Parathyroid adenoma (tissue), 2 donors: ENCODE results near the gene CHST3.
A peak's percentile ranks its signal among the peaks of the same experiment; 100 is the strongest.
"Not testable (repeated sequence)": the region's sequence is repeated elsewhere in the genome, so short reads cannot be mapped to it uniquely, and the experiment has no call there.

Experiments used
- H2AFZ ChIP-seq: fragments of 300-600 bp; sonication (generic); one replicate; pipeline ENCODE4 v1.7.0; 2017; ENCODE audit warnings: antibody characterized with exemption, mild to moderate bottlenecking
- H3K27ac ChIP-seq: fragments of 300-600 bp; sonication (generic); one replicate; pipeline ENCODE4 v1.7.0; 2017
- H3K27me3 ChIP-seq: fragments of 300-600 bp; sonication (generic); one replicate; pipeline ENCODE4 v1.7.0; 2017; ENCODE audit warnings: low read length; ENCODE audit not compliant: control insufficient read depth, insufficient read depth
- H3K36me3 ChIP-seq: fragments of 300-600 bp; sonication (generic); one replicate; pipeline ENCODE4 v1.7.0; 2017; ENCODE audit warnings: low read length; ENCODE audit not compliant: control insufficient read depth, insufficient read depth
- H3K4me1 ChIP-seq: fragments of 300-600 bp; sonication (generic); one replicate; pipeline ENCODE4 v1.7.0; 2017; ENCODE audit warnings: control low read depth
- H3K4me2 ChIP-seq: fragments of 300-600 bp; sonication (generic); one replicate; pipeline ENCODE4 v1.7.0; 2017; ENCODE audit warnings: low read length
- H3K4me3 ChIP-seq: fragments of 300-600 bp; sonication (generic); one replicate; pipeline ENCODE4 v1.7.0; 2017; ENCODE audit warnings: low read depth, low read length
- H3K79me2 ChIP-seq: fragments of 300-600 bp; sonication (generic); one replicate; pipeline ENCODE4 v1.7.0; 2017; ENCODE audit warnings: control low read depth
- H3K9ac ChIP-seq: fragments of 300-600 bp; sonication (generic); one replicate; pipeline ENCODE4 v1.7.0; 2017; ENCODE audit warnings: mild to moderate bottlenecking
- H3K9me3 ChIP-seq: fragments of 300-600 bp; sonication (generic); one replicate; pipeline ENCODE4 v1.7.0; 2017; ENCODE audit warnings: low read length; ENCODE audit not compliant: control insufficient read depth
- TF ChIP-seq, protein P1 (sequence below): fragments of 300-600 bp; sonication (generic); IDR thresholded peaks from one replicate; pipeline ENCODE4 v1.7.0; 2017; ENCODE audit warnings: antibody characterized with exemption, mild to moderate bottlenecking
- donor health status: primary hyperparathyroidism.

The CHST3 gene

DNA sequence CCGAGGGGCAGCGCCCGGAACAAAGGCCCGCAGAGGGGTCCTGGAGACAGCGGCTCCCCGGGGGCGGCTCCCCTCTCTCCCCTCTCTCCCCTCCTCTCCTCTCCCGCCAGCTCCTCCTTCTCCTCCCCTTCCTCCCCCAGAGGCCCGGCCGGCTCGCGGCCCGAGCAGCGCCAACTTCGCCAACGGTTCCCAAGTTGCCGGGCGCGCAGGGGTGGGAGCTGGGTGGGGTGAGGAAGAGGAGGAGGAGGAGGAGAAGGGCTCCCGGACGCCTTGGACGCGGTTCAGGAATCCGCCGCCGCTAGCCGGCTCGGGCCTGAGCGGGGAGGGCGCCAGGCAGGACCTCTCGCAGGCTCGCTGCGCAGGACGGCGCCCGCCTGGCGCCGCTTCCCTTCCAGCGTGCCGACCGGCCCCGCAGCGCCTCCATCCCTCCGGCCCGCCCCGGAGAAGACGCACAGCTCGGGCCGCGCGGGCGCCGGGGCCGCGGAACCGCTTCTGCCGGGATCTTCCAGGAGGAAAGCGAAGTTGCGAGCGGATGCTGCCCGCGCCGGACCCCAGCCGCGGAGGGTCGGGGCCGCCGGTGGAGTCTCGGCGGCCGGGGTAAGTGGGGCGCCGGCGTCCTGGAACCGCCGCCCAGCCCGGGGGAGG lies at the start of gene CHST3:
Gene CHST3, plus strand, starts transcription at position 298 of the 645 bp plus-strand sequence. CDS start 41,448 bp downstream, outside the sequence.
- Histone ChIP-seq H3K27ac (peak within 1 kb of the TSS; percentile 67), H3K4me2 (peak within 1 kb of the TSS; percentile 60), H3K9me3 (no peaks in the 10 kb centered on the region), H2AFZ (peak within 1 kb of the TSS; percentile 73), H3K79me2 (no peaks in the 10 kb centered on the region), H3K9ac (no peak within 1 kb of the TSS), H3K4me3 (peak within 1 kb of the TSS; percentile 51), H3K36me3 (no peaks in the 10 kb centered on the region), H3K4me1 (peaks cover 5% of the 10 kb centered on the region), H3K27me3 (no peaks in the 10 kb centered on the region)
- TF ChIP-seq, protein P1, sequence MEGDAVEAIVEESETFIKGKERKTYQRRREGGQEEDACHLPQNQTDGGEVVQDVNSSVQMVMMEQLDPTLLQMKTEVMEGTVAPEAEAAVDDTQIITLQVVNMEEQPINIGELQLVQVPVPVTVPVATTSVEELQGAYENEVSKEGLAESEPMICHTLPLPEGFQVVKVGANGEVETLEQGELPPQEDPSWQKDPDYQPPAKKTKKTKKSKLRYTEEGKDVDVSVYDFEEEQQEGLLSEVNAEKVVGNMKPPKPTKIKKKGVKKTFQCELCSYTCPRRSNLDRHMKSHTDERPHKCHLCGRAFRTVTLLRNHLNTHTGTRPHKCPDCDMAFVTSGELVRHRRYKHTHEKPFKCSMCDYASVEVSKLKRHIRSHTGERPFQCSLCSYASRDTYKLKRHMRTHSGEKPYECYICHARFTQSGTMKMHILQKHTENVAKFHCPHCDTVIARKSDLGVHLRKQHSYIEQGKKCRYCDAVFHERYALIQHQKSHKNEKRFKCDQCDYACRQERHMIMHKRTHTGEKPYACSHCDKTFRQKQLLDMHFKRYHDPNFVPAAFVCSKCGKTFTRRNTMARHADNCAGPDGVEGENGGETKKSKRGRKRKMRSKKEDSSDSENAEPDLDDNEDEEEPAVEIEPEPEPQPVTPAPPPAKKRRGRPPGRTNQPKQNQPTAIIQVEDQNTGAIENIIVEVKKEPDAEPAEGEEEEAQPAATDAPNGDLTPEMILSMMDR = no peak

- Histone ChIP-seq H3K4me3 (no peak overlapping the region), H3K79me2 (no peaks in the 10 kb centered on the region)
- TF ChIP-seq, protein P1 = no peak
These were observed 47.4 kb upstream of the CHST3 start for GRCh38 chr10:71916827-71917226.

DNA sequence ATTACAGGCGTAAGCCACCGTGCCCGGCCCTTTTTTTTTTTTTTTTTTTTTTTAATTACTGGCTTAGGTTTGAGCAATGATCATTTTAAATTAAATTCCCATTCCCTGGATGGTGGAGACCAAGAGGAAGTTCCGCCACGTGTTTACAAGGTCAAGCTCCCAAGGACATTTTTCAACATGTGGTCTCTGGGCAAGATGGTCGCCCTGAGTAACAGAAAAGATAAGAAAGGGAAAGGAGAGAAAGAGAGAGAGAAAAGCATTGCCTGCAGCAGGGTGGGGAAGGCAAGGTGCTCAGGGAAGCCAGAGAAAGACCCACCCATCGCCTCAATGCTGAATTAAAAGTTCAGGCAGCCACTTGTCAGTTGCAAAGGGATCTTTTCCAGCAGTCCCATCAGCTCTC lies 45.2 kb upstream of the CHST3 start:
- Histone ChIP-seq H3K4me3 (no peak overlapping the region), H3K27ac (no peak overlapping the region), H3K9me3 (no peaks in the 10 kb centered on the region), H3K4me1 (no peaks in the 10 kb centered on the region), H3K36me3 (no peaks in the 10 kb centered on the region), H3K79me2 (no peaks in the 10 kb centered on the region), H3K4me2 (no peak overlapping the region), H2AFZ (no peak overlapping the region), H3K27me3 (no peaks in the 10 kb centered on the region), H3K9ac (no peak overlapping the region)
- TF ChIP-seq, protein P1 = no peak

More at GRCh38 chr10:71916827-71917226, 47.4 kb upstream of the CHST3 start:
- Histone ChIP-seq H3K4me1 (no peaks in the 10 kb centered on the region), H3K36me3 (no peaks in the 10 kb centered on the region), H3K4me2 (no peak overlapping the region), H3K9ac (no peak overlapping the region), H2AFZ (no peak overlapping the region), H3K9me3 (no peaks in the 10 kb centered on the region), H3K27me3 (no peaks in the 10 kb centered on the region), H3K27ac (no peak overlapping the region)

DNA sequence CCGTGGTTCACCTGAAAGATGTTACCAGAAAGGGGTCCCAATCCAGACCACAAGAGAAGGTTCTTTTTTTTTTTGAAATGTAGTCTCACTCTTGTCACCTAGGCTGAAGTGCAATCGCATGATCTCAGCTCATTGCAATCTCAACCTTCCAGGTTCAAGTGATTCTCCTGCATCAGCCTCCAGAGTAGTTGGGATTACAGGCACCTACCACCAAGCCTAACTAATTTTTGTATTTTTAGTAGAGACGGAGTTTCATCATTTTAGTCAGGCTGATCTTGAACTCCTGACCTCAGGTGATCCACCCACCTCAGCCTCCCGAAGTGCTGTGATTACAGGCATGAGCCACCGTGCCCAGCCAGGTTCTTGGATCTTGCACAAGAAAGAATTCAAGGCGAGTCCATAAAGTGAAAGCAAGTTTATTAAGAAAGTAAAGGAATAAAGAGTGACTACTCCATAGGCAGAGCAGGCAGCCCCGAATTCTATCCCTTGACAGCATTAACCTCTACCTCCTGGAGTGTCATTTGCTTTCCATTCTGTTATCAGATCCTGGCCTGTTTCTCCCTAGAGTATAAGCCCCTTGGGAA lies 44.1 kb upstream of the CHST3 start:
- H3K9me3 ChIP-seq, H3K36me3 ChIP-seq, H3K4me1 ChIP-seq, H3K9ac ChIP-seq, H3K27ac ChIP-seq, H3K4me3 ChIP-seq, H3K4me2 ChIP-seq, H3K79me2 ChIP-seq, H3K27me3 ChIP-seq, H2AFZ ChIP-seq: not testable (repeated sequence)

DNA sequence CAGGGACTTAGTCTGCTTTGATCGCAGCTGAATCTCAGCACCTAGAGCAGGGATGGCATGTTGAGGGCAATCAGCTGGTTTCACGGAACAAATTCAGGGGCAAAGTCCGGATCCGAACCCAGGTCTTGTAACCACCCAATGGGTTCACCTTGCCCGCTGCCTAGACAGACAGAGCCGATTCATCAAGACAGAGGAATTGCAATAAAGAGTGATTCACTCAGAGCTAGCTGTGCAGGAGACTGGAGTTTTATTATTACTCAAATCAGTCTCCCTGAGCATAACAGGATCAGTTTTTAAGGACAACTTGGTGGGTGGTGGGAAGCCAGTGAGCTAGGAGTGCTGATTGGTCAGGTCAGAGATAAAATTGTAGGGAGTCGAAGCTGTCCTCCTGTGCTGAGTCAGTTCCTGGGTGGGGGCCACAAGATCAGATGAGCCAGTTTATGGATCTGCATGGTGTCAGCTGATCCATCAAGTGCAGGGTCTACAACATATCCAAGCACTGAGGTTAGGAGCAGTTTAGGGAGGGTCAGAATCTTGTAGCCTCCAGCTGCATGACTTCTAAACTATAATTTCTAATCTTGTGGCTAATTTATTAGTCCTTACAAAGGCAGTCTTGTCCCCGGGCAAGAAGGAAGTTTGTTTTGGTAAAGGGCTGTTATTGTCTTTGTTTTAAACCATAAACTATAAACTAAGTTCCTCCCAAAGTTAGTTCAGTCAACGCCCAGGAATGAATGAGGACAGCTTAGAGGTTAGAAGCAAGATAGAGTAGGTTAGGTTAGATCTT lies 43.5 kb upstream of the CHST3 start:
- TF ChIP-seq, protein P1 = no peak
- H2AFZ ChIP-seq = no peak overlapping the region
- H3K27ac ChIP-seq = no peak overlapping the region
- no peaks in the 10 kb centered on the region for H3K27me3 ChIP-seq
- no peak overlapping the region for H3K4me2 ChIP-seq
- H3K9me3 ChIP-seq = no peaks in the 10 kb centered on the region
- no peak overlapping the region for H3K4me3 ChIP-seq
- H3K79me2 ChIP-seq = no peaks in the 10 kb centered on the region
- H3K9ac ChIP-seq = no peak overlapping the region
- H3K36me3 ChIP-seq = no peaks in the 10 kb centered on the region
- H3K4me1 ChIP-seq = no peaks in the 10 kb centered on the region
